SK-N-SH (cell line): Measurements from ENCODE around the gene IGF2. TPM values are rescaled to one million over a fixed set of nuclear protein-coding genes. Genes with fewer than 3 reads are reported as not detected.

Experiments used
- CTCF ChIA-PET: fragments of 300-600, 350-600 bp; formaldehyde crosslinking; extraction: SDS; loops from one replicate; lab custom pipeline; 2021; lab: Yijun Ruan, JAX
- POLR2A ChIA-PET: fragments of 350-600 bp; sonication (Branson Sonifier 250); formaldehyde crosslinking; extraction: SDS; loops from one replicate; lab custom pipeline; 2020; ENCODE audit warnings: antibody characterized with exemption, inconsistent platforms; lab: Yijun Ruan, JAX
- DNase-seq: peaks from one replicate; pipeline ENCODE4 v3.0.0; 2012
- H2AFZ ChIP-seq: fragments of 200-600 bp; sonication (generic); 2 replicates; pipeline ENCODE4 v1.8.1; 2016; ENCODE audit warnings: antibody characterized with exemption, mild to moderate bottlenecking, low read depth
- H3F3A ChIP-seq: fragments of 200-600 bp; sonication (generic); replicated peaks from 2 replicates; pipeline ENCODE3; 2016; ENCODE audit warnings: antibody characterized with exemption, mild to moderate bottlenecking; ENCODE audit not compliant: insufficient read depth
- H3K27ac ChIP-seq, 2 experiments: fragments of 200-500 bp in 1 of 2; fragments of 200-600 bp in 1 of 2; sonication (Bioruptor generic) in 1 of 2; sonication (generic), shearing (Covaris generic) in 1 of 2; 2 replicates each; pipeline versions ENCODE4 v1.5.1 to v1.6.1; 2014 to 2016; ENCODE audit warnings: low read depth in 2 of 2, inconsistent platforms in 1 of 2, low read length in 1 of 2, mild to moderate bottlenecking in 1 of 2, mixed read lengths in 1 of 2
- H3K27me3 ChIP-seq: fragments of 200-600 bp; sonication (generic), shearing (Covaris generic); 2 replicates; pipeline ENCODE4 v1.6.1; 2016; ENCODE audit warnings: mixed run types; ENCODE audit not compliant: insufficient read depth
- H3K36me3 ChIP-seq, 2 experiments: fragments of 200-500 bp in 1 of 2; fragments of 200-600 bp in 1 of 2; sonication (Bioruptor generic) in 1 of 2; sonication (generic) in 1 of 2; replicated peaks in 1 of 2; 2 replicates each; pipeline versions ENCODE3 to v1.5.1; 2014 to 2016; ENCODE audit warnings: low read length in 1 of 2, mild to moderate bottlenecking in 1 of 2; ENCODE audit not compliant: insufficient read depth in 2 of 2, control insufficient read depth in 1 of 2
- H3K4me1 ChIP-seq, 2 experiments: fragments of 200-500 bp in 1 of 2; fragments of 200-600 bp in 1 of 2; sonication (Bioruptor generic) in 1 of 2; sonication (generic), shearing (Covaris generic) in 1 of 2; 2 replicates each; pipeline versions ENCODE4 v1.5.1 to v1.6.1; 2014 to 2016; ENCODE audit warnings: low read depth in 1 of 2, low read length in 1 of 2, mixed run types in 1 of 2; ENCODE audit not compliant: insufficient read depth in 2 of 2, control insufficient read depth in 1 of 2
- H3K4me2 ChIP-seq: fragments of 200-600 bp; sonication (generic), shearing (Covaris generic); 2 replicates; pipeline ENCODE4 v1.6.1; 2017; ENCODE audit warnings: mixed run types
- H3K4me3 ChIP-seq, 2 experiments: fragments of 200-500 bp in 1 of 2; fragments of 200-600 bp in 1 of 2; sonication (Bioruptor generic) in 1 of 2; sonication (generic), shearing (Covaris generic) in 1 of 2; 2 replicates each; pipeline versions ENCODE4 v1.5.1 to v1.8.1; 2014 to 2016; ENCODE audit warnings: low read depth in 2 of 2, inconsistent platforms in 1 of 2, low read length in 1 of 2, mild to moderate bottlenecking in 1 of 2, mixed read lengths in 1 of 2, moderate library complexity in 1 of 2
- H3K79me2 ChIP-seq: fragments of 200-600 bp; sonication (generic); 2 replicates; pipeline ENCODE4 v1.8.1; 2017; ENCODE audit warnings: mild to moderate bottlenecking; ENCODE audit not compliant: insufficient read depth
- H3K9ac ChIP-seq: fragments of 200-600 bp; sonication (generic); 2 replicates; pipeline ENCODE4 v1.6.1; 2017; ENCODE audit warnings: mixed run types
- H3K9me2 ChIP-seq: fragments of 200-600 bp; sonication (generic); 2 replicates; pipeline ENCODE4 v1.6.1; 2017; ENCODE audit warnings: mixed run types
- H3K9me3 ChIP-seq: fragments of 200-600 bp; sonication (generic); 2 replicates; pipeline ENCODE4 v1.6.1; 2017; ENCODE audit warnings: mixed run types, mild to moderate bottlenecking, moderate library complexity
- H4K20me1 ChIP-seq: fragments of 200-600 bp; sonication (generic); 2 replicates; pipeline ENCODE4 v1.6.1; 2017; ENCODE audit warnings: mild to moderate bottlenecking, mixed run types; ENCODE audit not compliant: insufficient read depth
- CTCF ChIP-seq: fragments of 200-600 bp; sonication (generic); IDR thresholded peaks from 2 replicates; pipeline ENCODE4 v1.6.1; 2017; ENCODE audit warnings: antibody characterized with exemption, mild to moderate bottlenecking, moderate library complexity
- GABPA ChIP-seq: IDR thresholded peaks from 2 replicates; pipeline ENCODE4 v1.4.0; 2012; ENCODE audit warnings: low read depth, mild to moderate bottlenecking
- GATA2 ChIP-seq: sonication (generic); formaldehyde crosslinking; IDR thresholded peaks from 2 replicates; pipeline ENCODE4 v1.5.0; 2020; ENCODE audit warnings: mild to moderate bottlenecking, missing genetic modification reagents
- IRF3 ChIP-seq: fragments of 150-350 bp; IDR thresholded peaks from 2 replicates; pipeline ENCODE4 v1.6.1; 2016; ENCODE audit warnings: mild to moderate bottlenecking, low read depth, low read length
- MEF2A ChIP-seq: IDR thresholded peaks from 2 replicates; pipeline ENCODE4 v1.4.0; 2012; ENCODE audit warnings: low read depth, borderline replicate concordance
- MXI1 ChIP-seq: IDR thresholded peaks from 2 replicates; pipeline ENCODE4 v1.6.1; 2012; ENCODE audit warnings: mild to moderate bottlenecking, low read depth, low read length, improper control_type of control experiment
- NFIC ChIP-seq: IDR thresholded peaks from 2 replicates; pipeline ENCODE4 v1.4.0; 2012; ENCODE audit warnings: borderline replicate concordance
- NRF1 ChIP-seq: IDR thresholded peaks from 2 replicates; pipeline ENCODE4 v1.6.1; 2012; ENCODE audit warnings: low read depth, mild to moderate bottlenecking, low read length
- RAD21 ChIP-seq: IDR thresholded peaks from 2 replicates; pipeline ENCODE4 v1.6.1; 2012; ENCODE audit warnings: mild to moderate bottlenecking, low read length
- RFX5 ChIP-seq: IDR thresholded peaks from 2 replicates; pipeline ENCODE4 v1.6.1; 2012; ENCODE audit warnings: mild to moderate bottlenecking, improper control_type of control experiment, low read length
- SIN3A ChIP-seq: IDR thresholded peaks from 2 replicates; pipeline ENCODE4 v1.6.1; 2012; ENCODE audit warnings: low read depth, mild to moderate bottlenecking, low read length, moderate library complexity, borderline replicate concordance
- WGBS: methylation state at CpG from one replicate; pipeline ENCODE4 v1.1.6; 2017; ENCODE audit warnings: low lambda C conversion rate; 5-methylcytosine and 5-hydroxymethylcytosine counted together
- polyA plus RNA-seq, 3 experiments: library from polyadenylated mRNA; depleted of rRNA; stranded (reverse); fragments of >200 nt; gene quantifications; 2 replicates each; pipeline ENCODE4 v1.2.3, GENCODE V29; 2012

IGF2 gene
- polyA plus RNA-seq, 1 of the 3 experiments (the other 2 are of a cell fraction), result 0.05 TPM

GRCh38 chr11:2129699-2130366 is 9.4 kb downstream of the IGF2 start:
- Histone ChIP-seq H3K9me2 (no peaks in the 10 kb centered on the region), H3K36me3 (no peaks in the 10 kb centered on the region), H3K27me3 (no peaks in the 10 kb centered on the region), H3K4me2 (no peak overlapping the region), H3K4me1 (peaks cover 0 to 15% of the 10 kb centered on the region in 2 experiments; a peak in 1 of 4 replicates), H3K9ac (no peak overlapping the region), H3K79me2 (no peaks in the 10 kb centered on the region), H2AFZ (no peak overlapping the region), H3F3A (no peaks in the 10 kb centered on the region), H3K9me3 (no peaks in the 10 kb centered on the region), H3K4me3 (no peak overlapping the region), H4K20me1 (no peaks in the 10 kb centered on the region), H3K27ac (no peak overlapping the region)
- WGBS, result 61% methylated on average over 9 of the region's 25 CpGs
- ChIA-PET CTCF (interaction anchor here (1.9 kb wide), 1 partner anchor 92 kb away, joined by 5 read pairs; no protein-coding TSS in a partner anchor), POLR2A (interaction anchor here (3.4 kb wide), 1 partner anchor 94 kb away, joined by 20 read pairs; no protein-coding TSS in a partner anchor)
- no peak for TF ChIP-seq CTCF
- TF ChIP-seq RFX5, result no peak
- TF ChIP-seq MXI1, result no peak
- no peak for TF ChIP-seq GATA2
- no peak for TF ChIP-seq SIN3A
- no peak for TF ChIP-seq MEF2A
- no peak for DNase-seq

GRCh38 chr11:2129308-2129698 is 9.9 kb downstream of the IGF2 start:
- Histone ChIP-seq H3K9me3 (no peaks in the 10 kb centered on the region), H3F3A (no peaks in the 10 kb centered on the region), H3K9me2 (no peaks in the 10 kb centered on the region), H3K4me1 (peaks cover 0 to 13% of the 10 kb centered on the region in 2 experiments; a peak in 1 of 4 replicates), H4K20me1 (no peaks in the 10 kb centered on the region), H3K4me2 (no peak overlapping the region), H3K36me3 (no peaks in the 10 kb centered on the region), H3K79me2 (no peaks in the 10 kb centered on the region), H3K9ac (no peak overlapping the region), H3K4me3 (no peak overlapping the region), H3K27me3 (no peaks in the 10 kb centered on the region), H2AFZ (no peak overlapping the region), H3K27ac (no peak overlapping the region)
- no peak for DNase-seq
- ChIA-PET POLR2A (interaction anchor here (3.4 kb wide), 1 partner anchor 93 kb away, joined by 20 read pairs; no protein-coding TSS in a partner anchor), CTCF (interaction anchor here (1.9 kb wide), 1 partner anchor 91 kb away, joined by 5 read pairs; no protein-coding TSS in a partner anchor)
- WGBS, result 56% methylated on average over 10 of the region's 17 CpGs
- TF ChIP-seq GABPA, result no peak
- TF ChIP-seq RAD21, result no peak
- no peak for TF ChIP-seq NRF1
- no peak for TF ChIP-seq IRF3
- TF ChIP-seq NFIC, result no peak
- TF ChIP-seq GATA2, result no peak
